PC-9 (cell line): ENCODE results near the gene NOPCHAP1.
"Not testable (repeated sequence)": the region's sequence is repeated elsewhere in the genome, so short reads cannot be mapped to it uniquely, and the experiment has no call there.

Experiments
- EZH2 ChIP-seq: fragments of 200-600 bp; sonication (generic); IDR thresholded peaks from 2 replicates; pipeline ENCODE4 v1.8.0; 2017; ENCODE audit warnings: antibody characterized with exemption, low read depth
- TF ChIP-seq, protein P1 (sequence below): fragments of 200-600 bp; sonication (generic); conservative IDR thresholded peaks from 2 replicates; pipeline ENCODE4 v1.6.1; 2017; ENCODE audit warnings: mixed run types, antibody characterized with exemption, mild to moderate bottlenecking, moderate library complexity

DNA sequence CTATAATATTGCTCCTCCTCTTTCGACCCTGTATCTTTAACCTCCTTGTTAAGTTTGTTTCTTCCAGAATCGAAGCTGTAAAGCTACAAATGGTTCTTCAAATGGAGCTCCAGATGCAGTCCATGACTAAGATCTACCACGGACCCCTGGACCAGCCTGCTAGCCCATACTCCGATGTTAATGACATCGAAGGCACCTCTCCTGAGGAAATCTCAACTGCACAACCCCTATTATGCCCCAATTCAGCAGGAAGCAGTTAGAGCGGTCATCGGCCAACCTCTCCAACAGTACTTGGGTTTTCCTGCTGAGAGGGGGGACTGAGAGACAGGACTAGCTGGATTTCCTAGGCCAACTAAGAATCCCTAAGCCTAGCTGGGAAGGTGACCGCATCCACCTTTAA lies 42.7 kb upstream of the NOPCHAP1 start:
- TF ChIP-seq, protein P1, sequence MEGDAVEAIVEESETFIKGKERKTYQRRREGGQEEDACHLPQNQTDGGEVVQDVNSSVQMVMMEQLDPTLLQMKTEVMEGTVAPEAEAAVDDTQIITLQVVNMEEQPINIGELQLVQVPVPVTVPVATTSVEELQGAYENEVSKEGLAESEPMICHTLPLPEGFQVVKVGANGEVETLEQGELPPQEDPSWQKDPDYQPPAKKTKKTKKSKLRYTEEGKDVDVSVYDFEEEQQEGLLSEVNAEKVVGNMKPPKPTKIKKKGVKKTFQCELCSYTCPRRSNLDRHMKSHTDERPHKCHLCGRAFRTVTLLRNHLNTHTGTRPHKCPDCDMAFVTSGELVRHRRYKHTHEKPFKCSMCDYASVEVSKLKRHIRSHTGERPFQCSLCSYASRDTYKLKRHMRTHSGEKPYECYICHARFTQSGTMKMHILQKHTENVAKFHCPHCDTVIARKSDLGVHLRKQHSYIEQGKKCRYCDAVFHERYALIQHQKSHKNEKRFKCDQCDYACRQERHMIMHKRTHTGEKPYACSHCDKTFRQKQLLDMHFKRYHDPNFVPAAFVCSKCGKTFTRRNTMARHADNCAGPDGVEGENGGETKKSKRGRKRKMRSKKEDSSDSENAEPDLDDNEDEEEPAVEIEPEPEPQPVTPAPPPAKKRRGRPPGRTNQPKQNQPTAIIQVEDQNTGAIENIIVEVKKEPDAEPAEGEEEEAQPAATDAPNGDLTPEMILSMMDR, result not testable (repeated sequence)
- TF ChIP-seq EZH2, result not testable (repeated sequence)
